Stomach (tissue), 9 donors: ENCODE data around the gene LRRN1. TPM values are rescaled to one million over a fixed set of nuclear protein-coding genes. Genes with fewer than 3 reads are reported as not detected.

Experiments used
- DNase-seq, 2 donors: peaks; one replicate each; pipeline versions ENCODE4 v3.0.0 to v3.0.0-alpha.2; 2013 to 2019
- H3K27ac ChIP-seq, 5 donors: fragments of 200-600 bp in 4 of 5; sonication (generic) in 4 of 5; one replicate each; pipeline ENCODE4 v1.5.1; 2013 to 2019; ENCODE audit warnings: mild to moderate bottlenecking in 1 of 5, moderate library complexity in 1 of 5
- H3K27me3 ChIP-seq, 3 donors: fragments of 200-600 bp; sonication (generic); one replicate each; pipeline ENCODE4 v1.5.1; 2017 to 2019; ENCODE audit warnings: mixed run types in 1 of 3
- H3K36me3 ChIP-seq, 4 donors: fragments of 200-600 bp; sonication (generic); 1 replicate in 3 of 4; 2 replicates in 1 of 4; pipeline ENCODE4 v1.5.1; 2016 to 2019
- H3K4me1 ChIP-seq, 4 donors: fragments of 200-600 bp; sonication (generic); one replicate each; pipeline ENCODE4 v1.5.1; 2016 to 2019
- H3K4me3 ChIP-seq, 4 donors: fragments of 200-600 bp; sonication (generic) in 3 of 4; one replicate each; pipeline ENCODE4 v1.5.1; 2016 to 2019; ENCODE audit warnings: mild to moderate bottlenecking in 1 of 4
- H3K9me3 ChIP-seq, 4 donors: fragments of 200-600 bp; sonication (generic); one replicate each; pipeline ENCODE4 v1.5.1; 2016 to 2019
- EP300 ChIP-seq: sonication (generic); formaldehyde crosslinking; IDR thresholded peaks from one replicate; pipeline ENCODE4 v1.6.1; 2017; ENCODE audit warnings: antibody characterized with exemption
- POLR2A ChIP-seq, 4 donors: fragments of 450-650 bp; IDR thresholded peaks; one replicate each; pipeline ENCODE4 v1.6.1; 2016; ENCODE audit warnings: antibody characterized with exemption in 4 of 4, control low read depth in 2 of 4, mild to moderate bottlenecking in 1 of 4, moderate library complexity in 1 of 4
- POLR2AphosphoS5 ChIP-seq, 3 donors: sonication (generic); formaldehyde crosslinking; IDR thresholded peaks; one replicate each; pipeline ENCODE4 v1.6.1; 2016; ENCODE audit warnings: antibody characterized with exemption in 3 of 3
- WGBS, 5 donors: extraction: QIAGEN DNeasy Blood & Tissue Kit in 3 of 5; methylation state at CpG; one replicate each; pipeline versions ENCODE4 v1.1.5 to v1.1.7; 2013 to 2018; 5-methylcytosine and 5-hydroxymethylcytosine counted together
- intact Hi-C: fragments of 100-400 bp; cut with DNase I; formaldehyde crosslinking; loops from one replicate; pipeline ENCODE4 v1.15.1; 2023; ENCODE audit warnings: low total_unique reads
- polyA plus RNA-seq, 3 donors: library from polyadenylated mRNA; stranded (reverse); fragments of 200-250 nt; gene quantifications; one replicate each; pipeline ENCODE4 v1.2.3, GENCODE V29; 2013
- total RNA-seq, 5 donors: library from RNA; depleted of rRNA; stranded (reverse); fragments of >200 nt; gene quantifications; one replicate each; pipeline versions ENCODE4 v1.1.0 to v1.2.3, GENCODE V29; 2014 to 2016
- TF ChIP-seq, protein P1 (sequence below), 7 experiments: fragments of 450-650 bp in 4 of 7; fragments of 200-600 bp in 3 of 7; sonication (generic) in 3 of 7; IDR thresholded peaks; one replicate each; pipeline ENCODE4 v1.5.1; 2016 to 2019; ENCODE audit warnings: antibody characterized with exemption in 7 of 7, control low read depth in 2 of 7, mild to moderate bottlenecking in 1 of 7
- donor health status: healthy with polysubstance abuse.
- donor health status: Bipolar disorder and iron deficiency.
- donor health status: healthy.

The LRRN1 gene
- total and polyA plus RNA-seq, 8 donors = 0.15 to 9.3 (median 2.5) TPM; not detected in 2

DNA sequence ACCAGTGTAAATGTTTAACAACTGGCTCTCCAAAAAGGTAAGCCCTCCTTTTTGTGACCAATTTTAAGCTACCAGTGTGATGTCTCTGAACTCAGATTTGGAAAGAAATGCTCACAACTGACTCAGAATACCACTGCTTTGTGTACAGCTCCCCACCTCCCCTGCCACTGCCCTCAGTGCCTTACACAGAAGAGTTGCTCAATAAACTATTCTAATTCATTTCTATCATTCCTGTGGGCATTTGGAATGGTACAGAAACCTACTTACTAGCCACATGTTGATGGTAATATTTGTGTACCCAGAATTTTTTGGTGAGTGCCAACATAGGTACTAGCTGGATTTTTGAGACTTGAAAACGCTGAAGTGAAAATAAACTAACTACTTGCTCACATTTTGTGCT is 16.0 kb downstream of the LRRN1 start:
- intact Hi-C loops = no loop called here
- 90 to 94% (median 92%) methylated on average over 1 of the region's 1 CpG for WGBS, 5 donors
- H3K4me3 ChIP-seq = no peak overlapping the region
- DNase-seq = no peak
- H3K36me3 ChIP-seq = peaks cover 0 to 13% (median 0%) of the 10 kb centered on the region in 4 donors
- no peaks in the 10 kb centered on the region for H3K9me3 ChIP-seq
- TF ChIP-seq, protein P1, sequence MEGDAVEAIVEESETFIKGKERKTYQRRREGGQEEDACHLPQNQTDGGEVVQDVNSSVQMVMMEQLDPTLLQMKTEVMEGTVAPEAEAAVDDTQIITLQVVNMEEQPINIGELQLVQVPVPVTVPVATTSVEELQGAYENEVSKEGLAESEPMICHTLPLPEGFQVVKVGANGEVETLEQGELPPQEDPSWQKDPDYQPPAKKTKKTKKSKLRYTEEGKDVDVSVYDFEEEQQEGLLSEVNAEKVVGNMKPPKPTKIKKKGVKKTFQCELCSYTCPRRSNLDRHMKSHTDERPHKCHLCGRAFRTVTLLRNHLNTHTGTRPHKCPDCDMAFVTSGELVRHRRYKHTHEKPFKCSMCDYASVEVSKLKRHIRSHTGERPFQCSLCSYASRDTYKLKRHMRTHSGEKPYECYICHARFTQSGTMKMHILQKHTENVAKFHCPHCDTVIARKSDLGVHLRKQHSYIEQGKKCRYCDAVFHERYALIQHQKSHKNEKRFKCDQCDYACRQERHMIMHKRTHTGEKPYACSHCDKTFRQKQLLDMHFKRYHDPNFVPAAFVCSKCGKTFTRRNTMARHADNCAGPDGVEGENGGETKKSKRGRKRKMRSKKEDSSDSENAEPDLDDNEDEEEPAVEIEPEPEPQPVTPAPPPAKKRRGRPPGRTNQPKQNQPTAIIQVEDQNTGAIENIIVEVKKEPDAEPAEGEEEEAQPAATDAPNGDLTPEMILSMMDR (IDR thresholded peaks at IDR 0.05) = no peak
- TF ChIP-seq POLR2A (IDR thresholded peaks at IDR 0.05) (no peak), EP300 (no peak), POLR2AphosphoS5 (IDR thresholded peaks at IDR 0.05) (no peak)
- H3K27ac ChIP-seq = no peak overlapping the region
- no peaks in the 10 kb centered on the region for H3K4me1 ChIP-seq
- no peaks in the 10 kb centered on the region for H3K27me3 ChIP-seq

DNA sequence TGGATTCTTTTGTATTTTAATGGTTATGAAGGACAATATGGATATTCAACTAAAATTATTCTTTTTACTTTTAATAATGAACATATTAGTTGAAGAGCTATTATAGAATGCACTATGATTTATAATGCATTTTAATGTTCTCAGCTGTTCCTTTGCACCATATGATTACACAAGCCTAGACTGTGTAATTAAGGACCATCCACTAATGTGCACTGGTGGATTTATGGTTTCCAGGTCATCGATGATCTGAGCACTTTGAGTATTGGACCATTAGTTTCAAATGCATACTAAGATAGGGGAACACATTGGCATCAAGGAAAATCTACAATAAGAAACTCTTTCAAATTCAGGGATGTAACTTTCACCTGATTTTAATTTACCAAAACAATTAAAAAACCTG is 16.8 kb downstream of the LRRN1 start:
- WGBS, 5 donors = 92 to 100% (median 97%) methylated on average over 1 of the region's 1 CpG
- Histone ChIP-seq H3K27me3 (no peaks in the 10 kb centered on the region), H3K4me1 (no peaks in the 10 kb centered on the region), H3K4me3 (no peak overlapping the region), H3K9me3 (no peaks in the 10 kb centered on the region), H3K27ac (no peak overlapping the region), H3K36me3 (peaks cover 0 to 13% (median 0%) of the 10 kb centered on the region in 4 donors)
- intact Hi-C loops = no loop called here
- TF ChIP-seq, protein P1 (IDR thresholded peaks at IDR 0.05) = no peak
- no peak for DNase-seq

DNA sequence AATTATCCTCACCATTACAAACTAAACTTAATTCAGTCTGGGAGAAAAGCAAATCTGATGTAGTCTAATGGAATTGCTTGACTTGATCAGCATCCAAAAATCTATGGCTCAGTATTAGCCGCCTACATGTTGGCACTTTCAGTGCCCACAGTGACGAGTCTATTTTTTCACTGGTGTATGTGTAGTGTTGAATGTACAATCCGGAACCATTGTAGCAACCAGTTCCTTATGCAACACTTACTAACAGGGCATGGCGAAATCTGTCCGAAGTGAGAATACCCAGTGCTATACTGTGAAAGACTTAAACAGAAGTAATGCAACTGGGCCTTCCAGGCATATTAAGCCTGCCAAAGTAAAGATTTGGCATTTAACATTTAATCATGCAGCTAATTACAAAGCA is 18.6 kb downstream of the LRRN1 start:
- DNase-seq = no peak
- WGBS, 5 donors = 86 to 96% (median 90%) methylated on average over 5 of the region's 5 CpGs
- Histone ChIP-seq H3K4me3 (no peak overlapping the region), H3K9me3 (no peaks in the 10 kb centered on the region), H3K36me3 (peaks cover 0 to 13% (median 0%) of the 10 kb centered on the region in 4 donors), H3K4me1 (no peaks in the 10 kb centered on the region), H3K27me3 (no peaks in the 10 kb centered on the region), H3K27ac (no peak overlapping the region)
- TF ChIP-seq, protein P1 (IDR thresholded peaks at IDR 0.05) = no peak
- TF ChIP-seq EP300 = no peak
- no peak for TF ChIP-seq POLR2A (IDR thresholded peaks at IDR 0.05)
- no peak for TF ChIP-seq POLR2AphosphoS5 (IDR thresholded peaks at IDR 0.05)
- intact Hi-C loops = no loop called here

GRCh38 chr3:3821777-3822176 is 22.5 kb downstream of the LRRN1 start:
- no peaks in the 10 kb centered on the region for H3K4me1 ChIP-seq
- H3K36me3 ChIP-seq = no peaks in the 10 kb centered on the region
- DNase-seq = no peak
- no peak overlapping the region for H3K27ac ChIP-seq
- H3K27me3 ChIP-seq = no peaks in the 10 kb centered on the region
- 84 to 93% (median 90%) methylated on average over 4 of the region's 4 CpGs for WGBS, 5 donors
- H3K4me3 ChIP-seq = no peak overlapping the region
- TF ChIP-seq EP300 = no peak
- TF ChIP-seq, protein P1 (IDR thresholded peaks at IDR 0.05) = no peak
- TF ChIP-seq POLR2A (IDR thresholded peaks at IDR 0.05) = no peak
- no peak for TF ChIP-seq POLR2AphosphoS5 (IDR thresholded peaks at IDR 0.05)
- intact Hi-C loops = no loop called here
- no peaks in the 10 kb centered on the region for H3K9me3 ChIP-seq
